Measurements from ENCODE around the gene SHISA4.
"Not testable (repeated sequence)": the region's sequence is repeated elsewhere in the genome, so short reads cannot be mapped to it uniquely, and the experiment has no call there.

SHISA4 gene

DNA sequence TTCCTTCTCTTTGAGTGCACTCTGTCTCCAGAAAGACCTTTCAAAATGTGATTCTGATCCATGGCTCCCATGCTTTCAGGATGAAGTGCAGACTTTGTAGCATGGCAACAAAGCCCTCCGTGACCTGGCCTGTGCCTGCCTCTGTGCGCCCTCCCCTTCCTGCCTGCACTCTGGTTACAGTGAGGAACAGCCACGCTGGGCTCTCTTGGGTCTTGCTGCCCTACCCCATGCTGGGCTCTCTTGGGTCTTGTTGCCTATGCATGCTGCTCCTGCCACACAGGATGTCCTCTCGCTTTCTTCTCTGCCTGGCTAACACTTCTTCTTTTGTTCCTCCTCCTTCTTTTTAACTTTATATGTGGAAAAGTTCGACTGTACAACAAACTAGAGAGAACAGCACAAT lies 29.6 kb downstream of the SHISA4 start:
- FAIRE-seq = no peak
- no peak for DNase-seq (ENCODE audit: extremely low spot score, insufficient read length, low read depth)

GRCh38 chr1:201921952-201922558 lies 33.4 kb downstream of the SHISA4 start:
- DNase-seq (ENCODE audit: extremely low spot score, insufficient read length, low read depth) (no peak), FAIRE-seq (no peak)

DNA sequence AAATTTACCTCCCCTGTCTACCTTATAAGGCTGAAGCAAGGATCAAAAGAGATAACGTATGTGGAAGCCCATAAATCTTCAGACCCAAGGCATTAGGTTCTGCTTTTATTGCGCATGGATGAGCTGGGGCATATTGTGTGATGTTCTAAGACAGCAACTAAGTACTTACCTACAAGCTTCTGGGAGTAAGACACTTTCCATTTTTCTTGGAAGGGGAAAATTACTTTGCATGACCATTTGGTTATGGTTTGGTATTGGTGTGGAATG lies 36.5 kb downstream of the SHISA4 start:
- FAIRE-seq (no peak), DNase-seq (ENCODE audit: extremely low spot score, insufficient read length, low read depth) (no peak)

DNA sequence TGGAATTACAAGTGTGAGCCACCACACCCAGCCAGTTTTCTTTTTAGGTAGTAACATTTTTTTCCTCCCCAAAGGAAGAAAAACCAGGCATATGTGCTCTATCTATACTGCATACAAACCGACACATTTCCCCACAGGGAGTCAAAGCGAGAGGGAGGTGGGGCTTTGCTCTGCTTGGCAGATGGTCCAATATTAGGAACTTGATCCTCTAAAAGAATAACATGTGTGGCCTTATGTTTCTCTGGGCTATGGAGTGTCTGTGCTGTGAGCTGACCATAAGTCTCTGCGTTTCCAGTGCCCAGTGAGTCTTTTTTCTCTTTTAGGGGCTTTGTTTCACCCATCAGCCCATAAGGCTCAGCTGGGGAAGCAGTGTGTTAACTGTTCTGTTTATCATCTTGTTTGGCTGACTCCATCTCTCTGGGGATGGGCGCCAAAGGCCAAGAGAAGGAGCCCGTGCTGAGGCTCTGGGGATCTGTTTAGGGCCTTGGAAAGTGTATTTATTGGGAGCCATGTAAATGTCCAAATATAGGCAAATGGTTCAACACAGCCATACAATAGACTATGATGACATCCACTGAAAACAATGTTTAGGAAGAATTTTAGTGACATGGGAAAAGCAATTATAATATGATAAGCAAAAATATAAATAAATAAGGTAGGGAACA lies 37.4 kb downstream of the SHISA4 start:
- FAIRE-seq (no peak), DNase-seq (ENCODE audit: extremely low spot score, insufficient read length, low read depth) (no peak)

DNA sequence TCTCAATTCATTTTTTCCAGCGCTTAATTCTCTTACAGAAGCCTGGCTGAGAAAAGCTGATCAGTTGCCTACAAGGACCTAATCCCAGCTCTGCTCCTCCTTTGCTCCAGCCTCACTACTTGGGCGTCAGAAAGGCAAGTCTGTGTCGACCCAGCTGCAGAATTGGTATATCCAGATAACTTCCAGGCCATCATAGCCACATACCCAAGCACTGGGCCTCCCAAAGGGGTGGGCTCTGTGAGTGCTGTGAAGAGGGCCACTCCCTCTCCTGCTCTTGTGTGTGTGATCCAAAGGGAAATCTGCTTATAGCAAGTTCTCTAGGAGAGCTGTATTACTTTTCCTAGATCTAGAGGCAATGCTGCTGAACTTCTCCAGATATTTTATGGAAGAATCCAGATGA lies 39.6 kb downstream of the SHISA4 start:
- FAIRE-seq = no peak

GRCh38 chr1:201930137-201930536 lies 41.4 kb downstream of the SHISA4 start:
- no peak for FAIRE-seq
- no peak for DNase-seq (ENCODE audit: extremely low spot score, insufficient read length, low read depth)

More for the DNA sequence above, 39.6 kb downstream of the SHISA4 start:
- no peak for DNase-seq (ENCODE audit: extremely low spot score, insufficient read length, low read depth)

DNA sequence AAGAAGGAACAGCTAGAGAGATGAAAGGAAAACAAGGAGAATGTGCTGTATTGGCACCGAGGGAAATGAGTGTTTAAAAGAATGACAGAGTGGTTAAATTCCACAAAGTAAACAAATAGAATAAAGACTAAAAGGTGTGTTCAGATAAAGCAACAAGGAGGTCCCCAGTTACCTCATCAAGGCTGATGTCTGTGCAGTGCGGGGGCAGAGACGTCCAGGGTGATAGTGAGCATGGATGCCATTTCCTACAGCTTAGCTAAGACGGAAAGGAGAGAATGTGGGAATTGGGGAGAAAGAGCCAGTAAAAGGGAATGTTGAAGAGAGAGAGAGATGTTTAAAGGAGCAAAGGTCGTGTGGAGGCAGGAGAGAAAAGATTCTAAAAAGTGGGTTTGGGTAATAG lies 42.1 kb downstream of the SHISA4 start:
- no peak for FAIRE-seq

DNA sequence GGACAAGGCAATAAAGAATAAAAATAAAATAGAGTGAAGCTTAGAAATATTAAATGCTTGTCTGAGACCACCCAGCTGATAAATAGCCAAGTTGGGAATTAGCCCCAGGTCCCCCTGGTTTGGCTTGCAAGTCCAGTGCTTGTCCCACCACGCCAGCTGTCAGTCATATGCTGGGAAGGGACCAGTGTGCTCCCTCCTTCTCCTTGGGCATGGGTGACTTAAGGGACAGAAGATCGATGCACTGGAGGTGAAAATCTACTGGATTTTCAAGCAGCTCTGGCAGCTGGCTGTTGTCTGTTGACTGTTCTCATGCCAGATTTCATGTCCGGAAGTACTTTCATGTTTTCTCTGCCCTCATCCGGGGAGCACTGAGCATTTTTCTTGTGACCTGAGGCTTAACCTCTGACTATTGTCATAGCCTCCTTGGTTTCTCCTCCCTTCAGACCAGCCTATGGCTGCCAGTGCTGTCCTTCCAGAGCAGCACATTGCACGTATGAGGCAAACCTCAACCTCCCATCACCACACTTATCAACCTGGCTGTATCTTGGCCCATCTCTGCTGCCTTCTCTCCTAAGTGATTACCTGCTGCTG lies 45.2 kb downstream of the SHISA4 start:
- DNase-seq (ENCODE audit: extremely low spot score, insufficient read length, low read depth) = no peak
- FAIRE-seq = no peak

More for the DNA sequence above, 42.1 kb downstream of the SHISA4 start:
- DNase-seq (ENCODE audit: extremely low spot score, insufficient read length, low read depth) = no peak

DNA sequence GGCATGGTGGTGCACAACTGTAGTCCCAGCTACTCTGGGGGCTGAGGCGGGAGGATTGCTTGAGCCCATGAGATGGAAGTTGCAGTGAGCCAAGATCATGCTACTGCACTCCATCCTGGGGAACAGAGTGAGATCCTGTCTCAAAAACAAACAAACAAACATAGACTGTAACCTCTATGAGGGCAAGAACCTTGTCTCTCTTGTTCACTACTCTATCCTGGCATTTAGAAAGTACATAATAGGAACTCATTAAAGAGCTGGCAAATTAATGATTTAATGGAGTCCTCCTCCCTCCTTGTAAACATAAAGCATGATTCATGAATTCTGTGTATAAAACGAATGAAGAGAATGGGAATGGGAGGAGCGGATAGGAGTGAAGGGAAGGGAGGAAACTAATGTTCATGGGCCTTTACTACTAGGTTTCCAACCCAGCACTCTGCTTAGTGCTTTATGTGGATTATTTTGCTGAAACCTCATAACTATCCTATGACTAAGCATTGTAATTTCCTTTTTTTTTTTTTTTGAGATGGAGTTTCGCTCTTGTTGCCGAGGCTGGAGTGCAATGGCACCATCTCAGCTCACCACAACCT lies 49.0 kb downstream of the SHISA4 start:
- DNase-seq (ENCODE audit: extremely low spot score, insufficient read length, low read depth) (no peak), FAIRE-seq (no peak)

DNA sequence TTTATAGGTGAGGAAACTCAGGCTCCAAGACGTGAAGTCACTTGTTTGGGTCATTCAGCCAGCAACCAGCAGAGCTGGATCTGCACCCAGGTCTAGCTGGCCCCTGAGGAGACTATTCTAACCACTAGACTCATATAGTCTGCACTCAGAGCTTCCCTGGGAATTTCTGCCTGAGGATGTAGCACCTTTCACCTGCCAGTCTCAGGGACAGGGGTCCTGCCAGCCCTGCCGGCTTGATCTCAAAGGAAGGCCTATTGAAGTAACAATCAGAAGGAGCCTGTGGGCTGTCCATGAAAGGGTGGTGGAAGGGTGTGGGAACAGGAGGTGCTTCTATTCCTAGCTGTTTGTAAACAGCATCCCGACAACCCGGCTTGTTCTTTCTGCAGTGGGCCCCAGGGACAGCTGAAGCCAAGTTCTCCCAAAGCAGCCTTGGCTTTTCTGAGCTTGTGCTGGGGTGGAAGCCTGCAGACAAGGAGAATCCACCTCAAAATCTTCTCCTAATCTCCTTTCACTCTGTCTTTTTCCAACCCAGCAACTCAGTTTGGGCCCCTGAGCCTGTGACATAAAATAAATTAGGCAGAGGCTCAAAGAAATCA lies 49.8 kb downstream of the SHISA4 start:
- FAIRE-seq (no peak), DNase-seq (ENCODE audit: extremely low spot score, insufficient read length, low read depth) (no peak)

- no peak for FAIRE-seq
- no peak for DNase-seq (ENCODE audit: extremely low spot score, insufficient read length, low read depth)
Observed at GRCh38 chr1:201939148-201939547, 50.5 kb downstream of the SHISA4 start.

GRCh38 chr1:201939574-201939973 lies 50.9 kb downstream of the SHISA4 start:
- FAIRE-seq = no peak
- DNase-seq (ENCODE audit: extremely low spot score, insufficient read length, low read depth) = no peak

DNA sequence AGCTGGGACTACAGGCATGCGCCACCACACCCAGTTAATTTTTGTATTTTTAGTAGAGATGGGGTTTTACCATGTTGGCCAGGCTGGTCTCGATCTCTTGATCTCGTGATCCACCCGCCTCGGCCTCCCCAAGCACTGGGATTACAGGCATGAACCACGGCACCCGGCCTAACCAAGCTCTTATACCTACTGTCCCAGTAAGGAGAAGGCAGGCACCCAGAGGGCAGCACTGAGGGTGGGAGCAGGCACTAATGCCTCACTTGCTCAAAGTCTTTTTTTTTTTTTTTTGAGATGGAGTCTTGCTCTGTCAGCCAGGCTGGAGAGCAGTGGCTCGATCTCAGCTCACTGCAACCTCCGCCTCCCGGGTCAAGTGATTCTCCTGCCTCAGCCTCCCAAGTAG lies 51.6 kb downstream of the SHISA4 start:
- not testable (repeated sequence) for FAIRE-seq; DNase-seq (ENCODE audit: extremely low spot score, insufficient read length, low read depth)

GRCh38 chr1:201941420-201942128 lies 52.9 kb downstream of the SHISA4 start:
- DNase-seq (ENCODE audit: extremely low spot score, insufficient read length, low read depth) (no peak), FAIRE-seq (no peak)

DNA sequence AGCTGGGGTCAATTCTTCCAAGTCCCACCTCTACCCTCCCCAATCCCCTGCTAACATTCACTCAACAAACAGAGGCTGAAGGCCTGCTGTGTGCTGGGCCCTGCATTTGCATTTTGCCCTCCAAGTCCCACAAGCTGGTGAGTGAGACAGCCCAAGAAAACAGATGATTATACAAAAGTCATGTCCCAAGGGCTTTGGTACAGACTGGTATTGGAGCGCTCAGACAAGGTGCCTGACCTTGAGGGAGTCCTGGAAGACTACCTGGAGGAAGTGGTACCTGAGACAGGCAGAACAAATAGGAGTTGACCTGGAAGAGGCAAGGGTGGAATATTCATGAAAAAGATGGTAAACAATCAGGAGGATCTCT lies 53.4 kb downstream of the SHISA4 start:
- DNase-seq (ENCODE audit: extremely low spot score, insufficient read length, low read depth) = no peak
- FAIRE-seq = no peak
